IPS-11a (cell line): Measurements from ENCODE around the gene PNPLA6.
A peak's percentile ranks its signal among the peaks of the same experiment; 100 is the strongest.
"Not testable (repeated sequence)": the region's sequence is repeated elsewhere in the genome, so short reads cannot be mapped to it uniquely, and the experiment has no call there.

Experiments
- H3K4me3 ChIP-seq: one replicate; pipeline ENCODE4 v1.5.1; 2013; ENCODE audit warnings: low read depth, low read length, control low read depth

Gene PNPLA6

DNA sequence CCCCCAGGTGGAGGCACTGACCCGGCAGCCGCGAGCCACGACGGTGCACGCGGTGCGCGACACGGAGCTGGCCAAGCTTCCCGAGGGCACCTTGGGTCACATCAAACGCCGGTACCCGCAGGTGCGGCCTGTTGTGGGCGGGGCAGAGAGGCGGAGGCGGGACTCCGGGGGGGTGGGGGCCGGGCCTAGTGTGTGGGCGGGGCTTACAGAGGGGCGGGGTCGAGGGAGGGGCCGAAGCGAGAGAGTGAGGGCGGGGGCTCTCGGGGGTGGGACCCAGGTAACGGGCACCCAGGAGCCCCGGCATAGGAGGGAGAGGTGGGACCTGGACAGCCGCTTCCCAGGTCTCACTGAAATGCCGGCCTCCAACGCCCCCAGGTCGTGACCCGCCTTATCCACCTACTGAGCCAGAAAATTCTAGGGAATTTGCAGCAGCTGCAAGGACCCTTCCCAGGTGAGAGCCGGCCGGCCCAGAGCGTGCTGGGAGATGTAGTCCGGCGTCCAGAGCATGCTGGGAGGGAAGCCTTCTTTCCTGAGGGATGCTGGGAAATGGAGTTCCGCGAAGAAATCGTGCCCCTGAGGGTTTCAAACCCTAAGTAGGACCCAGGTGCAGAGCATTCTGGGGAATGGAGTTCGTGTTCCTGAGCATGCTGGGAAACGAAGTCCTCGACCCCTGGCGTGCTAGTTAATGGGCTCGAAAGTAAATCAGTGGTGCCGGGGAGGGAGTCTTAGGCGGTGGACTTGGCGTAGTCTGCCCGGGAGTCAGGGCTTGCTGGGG, 15.7 kb downstream of the PNPLA6 start:
- H3K4me3 ChIP-seq = peak overlapping the region; percentile 35

DNA sequence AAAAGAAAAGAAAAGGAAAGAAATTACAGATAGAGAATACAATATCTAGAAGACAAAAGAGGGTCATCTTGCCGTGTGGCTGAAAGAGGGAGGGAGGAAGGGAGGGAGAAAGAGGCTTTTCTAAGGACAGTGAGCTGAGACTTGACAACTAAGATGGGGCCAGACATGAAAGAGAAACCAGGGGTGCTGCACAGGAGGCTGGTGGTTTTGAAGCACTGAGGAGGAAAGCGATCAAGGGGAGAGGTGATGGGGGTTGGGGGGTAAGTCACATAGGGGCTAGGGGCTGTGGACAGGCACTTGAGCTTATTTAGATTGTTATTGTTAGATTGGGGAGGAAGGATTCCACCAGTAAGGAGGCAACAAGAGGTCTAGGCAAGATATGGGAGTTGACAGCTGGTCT, 17.3 kb downstream of the PNPLA6 start:
- H3K4me3 ChIP-seq = no peak overlapping the region

DNA sequence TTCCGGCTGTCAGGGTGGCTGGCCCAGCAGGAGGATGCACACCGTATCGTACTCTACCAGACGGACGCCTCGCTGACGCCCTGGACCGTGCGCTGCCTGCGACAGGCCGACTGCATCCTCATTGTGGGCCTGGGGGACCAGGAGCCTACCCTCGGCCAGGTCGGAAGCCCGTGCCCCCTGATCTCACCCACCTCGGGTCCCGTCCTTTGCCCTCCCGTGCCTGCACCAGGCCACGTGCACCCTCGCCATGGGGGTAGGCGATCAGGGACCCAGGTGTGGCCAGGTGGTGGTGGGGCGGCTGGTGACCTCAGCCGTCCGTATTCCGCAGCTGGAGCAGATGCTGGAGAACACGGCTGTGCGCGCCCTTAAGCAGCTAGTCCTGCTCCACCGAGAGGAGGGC, 19.0 kb downstream of the PNPLA6 start:
- H3K4me3 ChIP-seq = no peak overlapping the region

DNA sequence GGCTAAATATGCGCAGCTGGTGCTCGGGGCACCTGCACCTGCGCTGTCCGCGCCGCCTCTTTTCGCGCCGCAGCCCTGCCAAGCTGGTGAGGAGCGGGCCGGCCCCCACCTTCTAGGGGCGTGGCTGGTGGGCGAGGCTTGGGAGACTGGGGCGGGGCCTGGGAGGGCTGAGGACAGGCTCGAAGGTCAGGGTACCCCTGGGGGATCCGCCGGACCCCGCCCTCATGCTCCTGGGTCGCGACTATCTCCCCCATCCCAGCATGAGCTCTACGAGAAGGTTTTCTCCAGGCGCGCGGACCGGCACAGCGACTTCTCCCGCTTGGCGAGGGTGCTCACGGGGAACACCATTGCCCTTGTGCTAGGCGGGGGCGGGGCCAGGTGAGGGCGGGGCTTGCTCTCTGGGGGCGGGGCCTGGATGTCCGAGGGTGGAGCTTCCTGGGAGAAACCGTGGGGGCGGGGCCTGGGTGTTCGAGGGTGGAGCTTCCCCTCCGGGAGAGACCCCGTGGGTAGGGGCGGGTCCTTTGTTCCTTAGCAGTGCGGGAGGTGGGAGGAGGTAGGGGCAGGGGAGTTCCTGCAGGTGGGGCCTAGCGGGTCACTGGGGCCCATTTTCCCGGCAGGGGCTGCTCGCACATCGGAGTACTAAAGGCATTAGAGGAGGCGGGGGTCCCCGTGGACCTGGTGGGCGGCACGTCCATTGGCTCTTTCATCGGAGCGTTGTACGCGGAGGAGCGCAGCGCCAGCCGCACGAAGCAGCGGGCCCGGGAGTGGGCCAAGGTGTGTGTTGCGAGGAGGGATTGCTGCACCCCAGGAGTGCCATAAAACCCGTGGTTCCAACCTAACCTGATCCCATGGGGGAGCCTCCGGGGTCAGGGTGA, 19.7 kb downstream of the PNPLA6 start:
- H3K4me3 ChIP-seq = peak overlapping the region; percentile 13

DNA sequence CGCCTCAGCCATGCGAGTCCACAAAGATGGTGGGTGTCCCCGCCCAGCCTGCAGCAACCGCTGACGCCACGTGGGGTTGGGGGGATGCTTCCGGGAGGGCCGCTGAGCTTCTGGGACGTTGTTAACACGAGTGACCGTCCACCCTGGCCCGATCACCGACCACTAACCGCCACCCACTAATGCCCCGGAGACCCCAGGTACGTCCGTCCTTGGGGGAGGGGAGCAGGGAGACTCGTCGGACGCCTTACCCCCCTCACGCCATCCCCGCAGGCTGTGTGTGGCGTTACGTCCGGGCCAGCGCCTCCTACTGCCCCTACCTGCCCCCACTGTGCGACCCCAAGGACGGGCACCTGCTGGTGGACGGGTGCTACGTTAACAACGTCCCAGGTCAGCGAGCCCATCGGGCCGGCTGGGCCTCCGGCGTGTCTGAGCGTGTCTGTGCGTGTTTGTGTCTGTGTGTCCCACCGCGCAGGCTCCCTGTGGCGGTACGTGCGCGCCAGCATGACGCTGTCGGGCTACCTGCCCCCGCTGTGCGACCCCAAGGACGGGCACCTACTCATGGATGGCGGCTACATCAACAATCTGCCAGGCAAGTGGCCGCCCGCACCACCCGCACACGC, 21.3 kb downstream of the PNPLA6 start:
- H3K4me3 ChIP-seq = no peak overlapping the region

DNA sequence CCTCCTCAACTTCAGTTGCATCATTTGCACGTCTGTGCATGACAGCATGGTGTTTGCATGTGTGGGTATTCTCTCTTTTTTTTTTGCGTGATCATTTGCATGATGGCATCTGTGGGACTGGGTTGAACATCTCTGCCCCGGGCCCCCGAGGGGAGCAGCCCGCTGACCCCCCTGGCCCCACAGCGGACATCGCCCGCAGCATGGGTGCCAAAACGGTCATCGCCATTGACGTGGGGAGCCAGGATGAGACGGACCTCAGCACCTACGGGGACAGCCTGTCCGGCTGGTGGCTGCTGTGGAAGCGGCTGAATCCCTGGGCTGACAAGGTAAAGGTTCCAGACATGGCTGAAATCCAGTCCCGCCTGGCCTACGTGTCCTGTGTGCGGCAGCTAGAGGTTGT, 23.1 kb downstream of the PNPLA6 start:
- H3K4me3 ChIP-seq = no peak overlapping the region

DNA sequence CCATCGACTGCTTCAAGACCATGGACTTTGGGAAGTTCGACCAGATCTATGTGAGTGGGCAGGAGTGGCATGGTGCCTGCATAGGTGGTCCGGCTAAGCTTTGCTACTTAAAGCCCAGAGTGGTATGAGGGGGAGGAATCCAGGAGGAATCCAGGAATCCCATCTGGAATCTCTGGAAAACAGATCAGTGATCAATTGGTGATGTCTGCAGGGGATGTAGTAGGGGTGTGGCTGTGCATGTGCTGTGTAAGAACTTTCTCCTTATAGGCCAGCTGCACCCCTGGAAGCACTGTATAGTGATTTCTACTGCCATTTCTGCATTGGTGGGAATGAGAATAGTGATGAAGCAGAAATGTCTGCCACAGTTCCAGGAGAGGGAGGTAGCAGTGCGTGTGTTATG, 23.6 kb downstream of the PNPLA6 start:
- H3K4me3 ChIP-seq = no peak overlapping the region

DNA sequence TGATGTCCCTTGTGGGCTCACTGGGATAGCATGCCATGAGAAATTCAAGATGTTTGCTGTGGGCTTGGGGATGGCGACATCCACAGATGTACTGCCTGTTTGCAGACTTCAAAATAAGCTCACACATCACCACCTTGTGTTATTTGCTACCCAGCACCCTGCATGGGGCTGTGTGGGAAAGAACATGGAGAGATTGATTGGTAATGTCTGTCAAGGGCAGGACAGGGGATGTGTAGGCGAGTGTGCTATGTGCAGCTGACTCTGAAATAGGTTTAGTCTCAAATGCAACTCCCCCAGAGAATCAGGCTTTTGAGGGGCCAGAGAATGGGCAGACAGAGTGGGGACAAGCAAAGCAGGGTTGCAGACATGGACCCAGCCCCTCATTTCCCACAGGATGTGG, 24.7 kb downstream of the PNPLA6 start:
- H3K4me3 ChIP-seq = no peak overlapping the region

DNA sequence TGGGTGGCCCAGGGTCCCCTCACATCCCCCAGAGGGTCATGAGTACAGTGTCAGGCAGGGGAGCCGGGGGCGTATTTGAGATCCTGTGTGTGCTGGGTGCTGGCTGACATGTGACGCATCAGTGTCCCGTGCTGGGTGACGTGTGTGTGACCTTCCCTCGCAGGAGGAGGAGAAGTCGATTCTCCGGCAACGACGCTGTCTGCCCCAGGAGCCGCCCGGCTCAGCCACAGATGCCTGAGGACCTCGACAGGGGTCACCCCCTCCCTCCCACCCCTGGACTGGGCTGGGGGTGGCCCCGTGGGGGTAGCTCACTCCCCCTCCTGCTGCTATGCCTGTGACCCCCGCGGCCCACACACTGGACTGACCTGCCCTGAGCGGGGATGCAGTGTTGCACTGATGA, 25.8 kb downstream of the PNPLA6 start:
- H3K4me3 ChIP-seq = no peak overlapping the region

DNA sequence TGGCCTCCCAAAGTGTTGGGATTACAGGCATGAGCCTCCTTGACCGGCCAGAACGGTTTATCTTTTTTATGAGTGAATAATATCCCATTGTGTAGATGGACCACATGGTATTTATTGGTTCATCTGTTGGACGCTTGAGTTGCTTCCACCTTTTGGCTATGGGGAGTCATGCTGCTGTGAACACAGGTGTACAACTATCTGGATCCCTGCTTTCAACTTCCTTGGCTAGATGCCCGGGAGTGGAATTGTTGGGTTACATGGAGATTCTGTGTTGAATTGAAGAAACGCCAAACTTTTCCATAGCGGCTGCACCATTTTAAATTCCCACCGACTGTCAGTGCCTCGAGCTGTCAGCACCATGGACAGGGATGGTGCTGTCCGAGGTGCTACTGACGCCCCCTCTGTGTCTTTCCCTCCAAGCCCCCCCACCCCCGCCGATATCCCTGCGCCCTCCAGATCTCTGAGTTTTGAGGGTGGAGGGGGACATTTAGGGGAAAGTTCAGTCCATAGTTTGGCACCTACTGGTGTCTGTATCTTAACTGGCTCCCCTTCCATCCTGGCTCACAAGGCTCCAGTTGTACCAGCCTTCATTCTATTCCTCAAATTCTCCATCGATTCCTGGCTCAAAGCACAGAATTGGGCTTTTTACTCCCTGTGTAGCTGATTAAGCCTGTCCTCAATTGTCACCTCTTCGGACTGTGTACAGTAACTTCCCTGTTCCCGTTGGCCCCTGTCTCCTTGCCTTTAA, 27.3 kb downstream of the PNPLA6 start:
- no peak overlapping the region for H3K4me3 ChIP-seq

DNA sequence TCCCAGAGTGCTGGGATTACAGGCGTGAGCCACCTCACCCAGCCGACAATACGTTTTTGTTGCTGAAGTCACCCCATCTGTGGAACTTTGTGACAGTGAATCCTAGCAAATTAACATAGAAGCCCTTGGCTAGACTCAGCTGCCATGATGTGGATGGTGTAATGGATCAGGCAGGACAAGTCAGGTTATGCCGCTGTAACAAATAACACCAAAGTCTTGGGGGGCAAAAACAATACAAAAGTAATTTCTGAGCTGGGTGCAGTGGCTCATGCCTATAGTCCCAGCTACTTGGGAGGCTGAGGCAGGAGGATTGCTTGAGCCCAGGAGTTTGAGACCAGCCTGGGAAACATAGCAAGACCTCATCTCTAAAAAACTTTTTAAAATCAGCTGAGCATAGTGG, 29.3 kb downstream of the PNPLA6 start:
- no peak overlapping the region for H3K4me3 ChIP-seq

DNA sequence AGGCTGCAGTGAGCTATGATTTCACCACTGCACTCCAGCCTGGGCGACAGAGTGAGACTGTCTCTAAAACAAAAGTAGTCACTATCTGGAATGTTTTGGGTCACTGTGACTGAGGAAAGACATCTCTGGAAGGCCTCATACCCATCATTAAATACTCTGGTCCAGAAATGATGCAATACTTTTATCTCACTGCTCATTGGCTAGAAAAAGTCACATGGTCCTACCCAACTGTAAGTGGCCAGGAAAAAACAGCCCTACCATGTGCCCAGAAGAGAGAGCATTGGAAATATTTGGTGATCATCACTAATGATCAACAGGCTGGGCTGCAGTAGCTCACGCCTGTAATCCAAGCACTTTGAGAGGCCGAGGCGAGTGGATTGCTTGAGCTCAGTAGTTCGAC, 29.8 kb downstream of the PNPLA6 start:
- H3K4me3 ChIP-seq = no peak overlapping the region

DNA sequence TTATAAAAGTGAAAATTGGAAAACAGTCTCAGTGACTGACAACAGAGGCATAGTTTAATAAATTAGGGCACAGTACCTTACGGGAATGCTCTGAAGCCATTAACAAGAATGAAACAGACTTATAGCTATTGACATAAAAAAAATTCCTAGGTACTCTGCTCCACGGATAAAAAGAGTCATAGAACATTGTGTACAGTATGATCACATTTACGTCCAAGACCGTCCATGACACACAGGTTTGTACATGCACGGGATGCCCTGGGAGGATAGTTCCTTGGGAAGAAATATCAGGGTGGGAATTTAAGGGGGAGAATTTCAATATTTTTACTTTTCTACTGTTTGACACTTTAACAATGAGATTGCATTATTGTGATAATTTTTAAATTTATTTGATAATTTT, 35.2 kb downstream of the PNPLA6 start:
- H3K4me3 ChIP-seq = no peak overlapping the region

DNA sequence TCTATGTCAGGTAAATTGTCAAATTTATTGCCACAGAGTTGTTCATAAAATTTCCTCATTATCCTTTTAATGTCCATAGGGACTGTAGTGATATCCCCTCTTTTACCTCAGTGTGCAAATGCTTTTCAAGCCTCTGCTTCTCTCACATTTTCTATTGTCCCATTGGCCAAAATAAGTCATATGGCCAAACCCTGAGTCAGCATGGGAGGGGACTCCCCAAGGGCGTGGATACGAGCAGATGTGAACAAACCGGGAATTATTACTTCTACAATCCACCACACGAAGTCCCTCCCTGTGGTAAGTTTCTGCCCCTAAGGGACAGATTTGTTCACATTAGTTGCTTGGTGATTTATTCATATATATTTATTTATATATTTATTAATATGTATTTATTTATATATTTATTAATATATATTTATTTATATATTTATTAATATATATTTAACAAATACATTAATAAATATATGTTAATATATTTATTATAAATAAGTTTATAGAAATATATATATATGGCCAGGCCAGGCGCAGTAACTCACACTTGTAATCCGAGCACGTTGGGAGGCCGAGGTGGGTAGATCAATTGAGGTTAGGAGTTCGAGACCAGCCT, 40.0 kb downstream of the PNPLA6 start:
- no peak overlapping the region for H3K4me3 ChIP-seq

DNA sequence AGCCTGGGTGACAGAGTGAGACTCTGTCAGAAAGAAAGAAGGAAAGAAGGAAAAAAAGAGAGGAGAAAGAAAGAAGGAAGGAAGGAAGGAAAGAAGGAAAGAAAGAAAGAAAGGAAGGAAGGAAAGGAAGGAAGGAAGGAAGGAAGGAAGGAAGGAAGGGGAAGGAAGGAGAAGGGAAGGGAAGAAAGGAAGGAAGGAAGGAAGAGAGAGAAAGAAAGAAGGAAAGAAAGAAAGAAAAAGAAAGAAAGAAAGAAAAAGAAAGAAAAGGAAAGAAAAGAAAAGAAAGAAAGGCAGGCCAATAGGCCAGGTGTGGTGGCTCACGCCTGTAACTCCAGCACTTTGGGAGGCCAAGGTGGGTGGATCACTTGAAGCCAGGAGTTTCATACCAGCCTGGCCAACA, 41.9 kb downstream of the PNPLA6 start:
- H3K4me3 ChIP-seq = not testable (repeated sequence)

DNA sequence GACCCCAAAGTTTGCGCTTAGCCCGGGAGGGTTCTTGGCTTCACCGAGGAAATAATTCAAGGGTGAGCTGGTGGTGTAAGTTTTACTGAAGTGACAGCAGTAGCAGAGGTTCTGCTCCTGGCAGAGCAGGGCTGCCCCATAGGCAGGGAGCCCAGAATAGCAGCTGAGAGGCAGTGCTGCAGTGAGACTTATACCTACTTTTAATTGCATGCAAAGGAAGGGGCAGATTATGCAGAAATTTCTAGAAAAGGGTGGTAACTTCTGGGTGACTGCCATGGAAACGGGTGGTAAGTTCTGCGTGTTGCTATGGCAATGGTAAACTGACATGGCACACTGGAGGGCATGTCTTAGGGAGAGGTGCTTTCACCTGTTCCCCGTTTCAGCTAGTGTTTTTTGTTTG, 42.6 kb downstream of the PNPLA6 start:
- H3K4me3 ChIP-seq = no peak overlapping the region

DNA sequence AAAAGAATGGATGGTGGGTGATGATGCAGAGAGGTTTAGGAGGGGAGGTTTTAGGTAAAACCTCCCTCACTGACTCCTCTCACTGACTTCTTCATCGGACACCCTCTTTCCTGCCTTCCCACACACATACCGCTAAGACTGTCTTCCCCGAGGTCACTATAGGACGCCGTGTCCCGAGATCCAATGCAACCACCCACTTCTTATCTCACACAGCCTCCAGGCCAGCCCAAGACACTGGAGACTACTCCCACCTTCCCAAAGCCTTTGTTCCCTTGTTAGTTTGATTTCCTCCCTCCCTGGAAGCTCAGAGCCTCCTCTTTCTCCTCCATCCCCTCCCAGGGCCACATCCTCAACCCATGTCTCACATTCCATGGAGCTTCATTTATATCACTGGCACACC, 43.7 kb downstream of the PNPLA6 start:
- H3K4me3 ChIP-seq = no peak overlapping the region

DNA sequence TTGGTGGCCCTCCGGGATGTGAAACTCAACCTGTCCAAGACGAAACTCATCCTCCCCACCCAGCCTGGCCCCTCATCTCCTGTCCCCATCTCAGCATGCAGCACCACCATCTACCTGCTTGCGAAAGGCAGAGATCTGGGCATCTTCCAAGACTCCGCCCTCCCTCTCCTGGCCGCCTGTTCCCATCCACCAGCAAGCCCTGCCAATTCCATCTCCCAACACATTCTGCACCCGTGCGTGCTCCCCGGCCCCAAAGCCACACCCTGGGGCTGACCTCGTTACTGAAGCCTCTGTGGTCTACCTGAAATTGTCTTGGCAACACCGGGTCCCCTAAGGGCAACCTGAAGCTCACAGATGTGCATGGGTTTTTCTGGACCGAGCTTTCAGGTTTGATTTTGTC, 46.9 kb downstream of the PNPLA6 start:
- H3K4me3 ChIP-seq = no peak overlapping the region

DNA sequence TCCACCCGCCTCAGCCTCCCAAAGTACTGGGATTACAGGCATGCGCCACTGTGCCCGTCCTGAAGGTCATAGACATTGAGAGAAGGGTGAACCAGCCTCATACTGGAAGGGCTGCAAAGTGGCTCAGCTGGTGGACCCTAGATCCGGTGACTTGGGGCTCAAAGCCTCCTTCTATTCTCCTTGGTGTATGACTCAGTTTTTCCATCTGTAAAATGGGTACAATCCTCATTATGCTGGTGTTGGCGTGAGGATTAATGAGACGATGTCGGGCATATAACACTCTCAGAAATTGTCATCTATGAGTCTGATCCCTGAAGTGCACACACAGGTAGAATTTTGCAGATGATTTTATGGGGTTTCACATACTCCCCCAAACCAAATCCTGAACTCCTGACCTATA, 54.3 kb downstream of the PNPLA6 start:
- no peak overlapping the region for H3K4me3 ChIP-seq

DNA sequence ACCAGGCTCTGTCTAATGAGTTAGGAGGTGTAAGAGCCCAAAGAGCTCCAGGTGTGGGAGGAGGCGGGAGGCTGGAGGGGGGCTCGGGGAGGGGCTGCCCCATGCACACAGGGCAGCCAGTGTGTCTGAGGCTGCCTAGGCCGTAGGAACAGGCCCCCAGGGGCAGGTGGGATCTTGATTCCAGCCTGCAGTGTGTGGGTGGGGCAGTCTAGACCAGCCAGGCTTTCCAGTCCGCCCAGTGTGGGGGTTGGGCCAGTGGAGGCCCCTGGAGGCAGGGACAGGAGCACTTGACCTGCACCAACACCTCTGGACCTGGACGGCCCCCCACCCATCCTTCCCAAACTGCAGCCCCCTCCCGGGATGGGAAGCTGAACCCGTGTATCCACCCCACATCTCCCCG, 54.7 kb downstream of the PNPLA6 start:
- H3K4me3 ChIP-seq = no peak overlapping the region
